T-cell (primary cell): Measurements from ENCODE around the gene ZNF883. TPM values are rescaled to one million over a fixed set of nuclear protein-coding genes. Genes with fewer than 3 reads are reported as not detected.
A peak's percentile ranks its signal among the peaks of the same experiment; 100 is the strongest.
"Not testable (repeated sequence)": the region's sequence is repeated elsewhere in the genome, so short reads cannot be mapped to it uniquely, and the experiment has no call there.

Experiments
- ATAC-seq, 4 experiments: fragments of 200-7000 bp in 3 of 4; fragments of 150-1000 bp in 1 of 4; cut with Tn5 transposase; replicated peaks in 1 of 4; 1 replicate in 3 of 4; 2 replicates in 1 of 4; pipeline ENCODE4 v1.10.0; 2021; ENCODE audit warnings: moderate library complexity in 3 of 4, mild to moderate bottlenecking in 2 of 4, moderate number of reproducible peaks in 1 of 4
- CTCF ChIA-PET, 2 donors: fragments of 300-600 bp; sonication (Branson Sonifier 250); formaldehyde crosslinking; loops; one replicate each; lab custom pipeline; 2022; ENCODE audit warnings: antibody characterized with exemption in 2 of 2; lab: Charles Lee
- POLR2A ChIA-PET, 2 donors: fragments of 300-600 bp; sonication (Branson Sonifier 250); formaldehyde crosslinking; loops; one replicate each; lab custom pipeline; 2022; ENCODE audit warnings: antibody characterized with exemption in 2 of 2; lab: Charles Lee
- DNase-seq, 35 experiments: peaks; one replicate each; pipeline versions ENCODE4 v3.0.0 to v3.0.0-alpha.2; 2013 to 2023
- H3K27ac ChIP-seq: one replicate; pipeline ENCODE4 v1.5.1; 2013; ENCODE audit warnings: low read length
- H3K27me3 ChIP-seq, 2 experiments: replicated peaks in 1 of 2; 1 replicate in 1 of 2; 2 replicates in 1 of 2; pipeline versions ENCODE4 v1.6.1 to v1.7.0; 2013; ENCODE audit warnings: low read length in 1 of 2, mixed read lengths in 1 of 2; ENCODE audit not compliant: control insufficient read depth in 2 of 2, insufficient read depth in 2 of 2; ENCODE audit errors: extremely low read depth in 1 of 2
- H3K36me3 ChIP-seq, 2 donors: 1 replicate in 1 of 2; 2 replicates in 1 of 2; pipeline versions ENCODE4 v1.6.1 to v1.7.0; 2013; ENCODE audit warnings: low read length in 1 of 2; ENCODE audit not compliant: control insufficient read depth in 2 of 2, insufficient read depth in 1 of 2; ENCODE audit errors: extremely low read depth in 1 of 2
- H3K4me1 ChIP-seq, 2 experiments: 1 replicate in 1 of 2; 2 replicates in 1 of 2; pipeline versions ENCODE4 v1.6.1 to v1.7.0; 2013; ENCODE audit warnings: low read length in 2 of 2, mixed read lengths in 1 of 2; ENCODE audit not compliant: insufficient read depth in 2 of 2, control insufficient read depth in 1 of 2; ENCODE audit errors: extremely low read depth in 1 of 2
- H3K4me3 ChIP-seq, 2 donors: 1 replicate in 1 of 2; 2 replicates in 1 of 2; pipeline versions ENCODE4 v1.5.1 to v1.7.0; 2013; ENCODE audit warnings: mild to moderate bottlenecking in 2 of 2, low read length in 1 of 2, moderate library complexity in 1 of 2; ENCODE audit not compliant: control insufficient read depth in 1 of 2; ENCODE audit errors: extremely low read depth in 1 of 2
- H3K9me3 ChIP-seq: 2 replicates; pipeline ENCODE4 v1.7.0; 2013
- H3K27ac Mint-ChIP-seq, 2 donors: one replicate each; pipeline ENCODE4 v1.8.0; 2020 to 2021; ENCODE audit warnings: mild to moderate bottlenecking in 2 of 2, mixed read lengths in 2 of 2
- H3K27me3 Mint-ChIP-seq, 2 donors: one replicate each; pipeline ENCODE4 v1.8.0; 2021 to 2022; ENCODE audit warnings: mixed read lengths in 2 of 2
- H3K36me3 Mint-ChIP-seq: one replicate; pipeline ENCODE4 v1.8.0; 2021; ENCODE audit warnings: mixed read lengths
- H3K4me1 Mint-ChIP-seq, 3 donors: one replicate each; pipeline ENCODE4 v1.8.0; 2020 to 2022; ENCODE audit warnings: mixed read lengths in 3 of 3, mild to moderate bottlenecking in 1 of 3
- H3K4me3 Mint-ChIP-seq, 3 donors: one replicate each; pipeline ENCODE4 v1.8.0; 2020 to 2022; ENCODE audit warnings: mild to moderate bottlenecking in 3 of 3, mixed read lengths in 3 of 3, moderate library complexity in 3 of 3
- H3K9me3 Mint-ChIP-seq, 3 donors: one replicate each; pipeline ENCODE4 v1.8.0; 2020 to 2022; ENCODE audit warnings: mixed read lengths in 3 of 3
- WGBS: methylation state at CpG from one replicate; pipeline ENCODE4 v1.1.5; 2013; ENCODE audit warnings: missing lambda C conversion rate; ENCODE audit not compliant: insufficient coverage; 5-methylcytosine and 5-hydroxymethylcytosine counted together
- total RNA-seq, 35 experiments: library from RNA in 6 of 35; stranded (reverse) in 6 of 35; fragments of 120-200 nt in 1 of 35; gene quantifications; one replicate each; pipeline versions ENCODE4 v1.2.1 to v1.2.4 and lab custom pipeline; 2013 to 2026

The ZNF883 gene
- total RNA-seq = 1 to 10 TPM in 2 of 5 donors, under 1 TPM in 2, not detected in 1; 0.73 to 1.4 (median 0.96) TPM
- total RNA-seq (2013) = 1.7 TPM
- 0.05 to 1.7 (median 0.56) reads per million in 29 experiments for total RNA-seq (lab: John Stamatoyannopoulos, UW)

DNA sequence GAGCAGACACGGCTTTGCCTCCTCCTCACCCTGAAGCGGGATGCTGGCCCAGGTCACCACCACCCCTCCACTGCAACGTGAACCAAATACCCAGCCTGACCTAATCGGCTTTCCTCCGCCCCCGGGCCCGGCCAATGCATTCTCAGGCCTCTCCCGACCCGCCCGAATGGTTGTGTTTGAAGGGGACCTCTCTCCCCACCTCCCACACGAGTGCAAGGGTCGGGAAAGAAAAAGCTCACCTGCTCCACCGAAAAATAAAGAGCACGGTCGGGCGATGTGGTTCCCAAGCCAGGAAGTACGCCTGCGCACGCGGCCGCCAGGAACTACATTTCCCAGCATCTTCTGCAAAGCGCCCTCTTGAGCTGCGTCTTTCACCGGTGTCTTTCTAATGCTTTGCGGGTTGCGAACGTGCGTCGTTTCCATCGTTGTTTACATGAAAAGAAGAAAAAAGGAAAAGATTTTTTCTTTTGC, at the start of gene ZNF883:
Gene ZNF883 (minus strand): TSS at position 282 of the 471 bp plus-strand sequence.
- POLR2A ChIA-PET = no interaction called here
- DNase-seq (peak in 33 of 35 experiments; percentile 0 to 50 (median 18)), ATAC-seq (peak; percentile 48 to 75 (median 58))
- peaks cover 0 to 6% (median 5%) of the 10 kb centered on the region in 3 donors for H3K4me1 Mint-ChIP-seq
- H3K27ac Mint-ChIP-seq = peak within 1 kb of the TSS in 1 of 2 donors; percentile 48
- H3K27me3 Mint-ChIP-seq = peaks cover 22 to 28% of the 10 kb centered on the region in 2 donors
- CTCF ChIA-PET = no interaction called here
- Histone ChIP-seq H3K27me3 (peaks cover 0 to 6% of the 10 kb centered on the region in 2 experiments), H3K27ac (no peak within 1 kb of the TSS), H3K4me1 (peaks cover 0 to 6% of the 10 kb centered on the region in 2 experiments), H3K4me3 (peak within 1 kb of the TSS; percentile 28 to 41), H3K36me3 (no peaks in the 10 kb centered on the region), H3K9me3 (no peaks in the 10 kb centered on the region)
- peaks cover 11% of the 10 kb centered on the region for H3K36me3 Mint-ChIP-seq
- 16% methylated on average over 14 of the region's 30 CpGs for WGBS
- peak within 1 kb of the TSS; percentile 65 to 74 (median 73) for H3K4me3 Mint-ChIP-seq
- peaks cover 13 to 42% (median 17%) of the 10 kb centered on the region in 3 donors for H3K9me3 Mint-ChIP-seq

DNA sequence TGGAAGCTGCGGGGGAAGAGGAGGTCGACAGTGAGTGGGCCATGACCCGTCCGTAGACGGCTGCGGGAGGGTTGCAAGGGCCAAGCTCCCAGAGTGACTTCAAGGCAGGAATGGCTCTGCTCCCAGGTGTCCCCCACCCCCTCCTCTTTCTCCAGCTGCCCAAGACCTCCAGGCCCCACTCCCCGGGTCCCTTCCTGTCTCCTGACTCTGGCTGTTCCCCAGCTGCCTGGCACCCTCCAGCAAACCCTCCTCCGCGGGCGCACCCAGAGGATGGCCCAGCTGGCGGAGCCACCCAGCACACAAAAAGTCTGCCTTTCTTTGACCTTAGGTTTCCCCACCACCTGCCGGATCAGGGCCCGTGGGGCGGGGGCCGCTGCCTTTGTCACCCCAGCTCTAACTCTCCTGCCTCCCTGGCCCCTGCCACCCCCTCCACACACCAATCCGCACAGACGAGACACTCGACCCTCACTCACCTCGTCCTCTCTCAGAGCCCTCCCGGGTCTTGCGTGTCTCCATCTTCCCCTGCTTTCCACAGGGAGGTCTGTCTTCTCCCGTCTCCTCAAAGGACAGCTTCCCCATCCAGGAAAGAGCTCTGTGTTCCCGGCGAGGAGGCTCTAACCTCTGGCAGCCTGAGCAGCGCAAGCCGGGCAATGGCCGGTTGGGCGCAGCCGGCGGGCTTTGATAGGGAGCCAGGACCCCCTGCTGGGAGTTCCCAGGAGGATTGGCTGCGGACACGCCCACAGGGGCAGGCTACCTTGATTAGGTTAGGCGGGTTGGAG, 49.3 kb upstream of the ZNF883 start:
- H3K9me3 ChIP-seq, H3K27ac ChIP-seq, H3K36me3 ChIP-seq, CTCF ChIA-PET, H3K4me1 Mint-ChIP-seq, H3K4me1 ChIP-seq, ATAC-seq, POLR2A ChIA-PET, H3K9me3 Mint-ChIP-seq, H3K36me3 Mint-ChIP-seq, H3K27ac Mint-ChIP-seq, H3K4me3 Mint-ChIP-seq: not testable (repeated sequence)
- peaks cover 12 to 13% of the 10 kb centered on the region in 2 donors for H3K27me3 Mint-ChIP-seq
- WGBS = 25% methylated on average over 12 of the region's 33 CpGs
- peak in 4 of 35 experiments; percentile 12 to 38 (median 23) for DNase-seq
- peak overlapping the region in 1 of 2 donors; percentile 44 for H3K4me3 ChIP-seq
- H3K27me3 ChIP-seq = peaks cover 3 to 42% of the 10 kb centered on the region in 2 experiments

DNA sequence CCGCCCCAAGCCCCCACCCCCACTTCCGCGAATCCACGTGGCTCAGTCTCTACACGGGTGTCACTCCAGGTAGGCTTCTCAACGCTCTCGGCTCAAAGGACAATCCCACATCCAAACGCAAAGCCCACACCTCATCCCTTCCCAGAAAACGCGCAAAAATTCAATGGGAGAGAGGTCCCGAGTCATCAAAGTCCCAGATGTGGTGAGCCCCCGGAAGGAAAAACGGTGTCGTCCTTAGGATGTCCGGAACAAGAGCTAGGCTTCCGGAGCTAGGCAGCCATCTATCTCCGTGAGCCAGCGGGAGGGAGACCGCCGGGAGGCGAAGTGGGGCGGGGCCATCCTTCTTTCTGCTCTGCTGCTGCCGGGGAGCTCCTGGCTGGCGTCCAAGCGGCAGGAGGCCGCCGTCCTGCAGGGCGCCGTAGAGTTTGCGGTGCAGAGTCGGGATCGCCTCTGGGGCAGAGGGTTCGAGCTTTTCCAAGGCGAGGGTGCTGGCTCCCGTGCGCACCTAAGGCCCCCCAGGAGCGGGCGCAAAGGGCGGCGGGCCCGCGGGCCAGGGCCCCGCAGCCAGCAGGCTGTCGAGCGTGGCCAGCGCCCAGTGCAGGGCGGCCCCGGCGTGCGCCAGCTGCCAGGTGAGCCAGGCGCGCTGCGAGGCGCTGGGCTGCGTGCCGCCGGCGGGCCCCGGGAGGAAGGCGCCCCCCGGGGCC, 47.7 kb upstream of the ZNF883 start:
- Mint-ChIP-seq H3K27me3 (peaks cover 12 to 13% of the 10 kb centered on the region in 2 donors), H3K4me3 (peak overlapping the region in 1 of 3 donors; percentile 33)
- ATAC-seq, H3K9me3 ChIP-seq, H3K36me3 ChIP-seq, H3K27ac Mint-ChIP-seq, H3K36me3 Mint-ChIP-seq, H3K9me3 Mint-ChIP-seq, POLR2A ChIA-PET, H3K4me1 Mint-ChIP-seq, H3K27ac ChIP-seq, CTCF ChIA-PET: not testable (repeated sequence)
- Histone ChIP-seq H3K27me3 (peaks cover 3 to 46% of the 10 kb centered on the region in 2 experiments), H3K4me3 (peak overlapping the region in 1 of 2 donors; percentile 50), H3K4me1 (peaks cover 0 to 13% of the 10 kb centered on the region in 2 experiments)
- 16% methylated on average over 22 of the region's 61 CpGs for WGBS
- DNase-seq = peak in 4 of 35 experiments; percentile 4 to 16 (median 9)

DNA sequence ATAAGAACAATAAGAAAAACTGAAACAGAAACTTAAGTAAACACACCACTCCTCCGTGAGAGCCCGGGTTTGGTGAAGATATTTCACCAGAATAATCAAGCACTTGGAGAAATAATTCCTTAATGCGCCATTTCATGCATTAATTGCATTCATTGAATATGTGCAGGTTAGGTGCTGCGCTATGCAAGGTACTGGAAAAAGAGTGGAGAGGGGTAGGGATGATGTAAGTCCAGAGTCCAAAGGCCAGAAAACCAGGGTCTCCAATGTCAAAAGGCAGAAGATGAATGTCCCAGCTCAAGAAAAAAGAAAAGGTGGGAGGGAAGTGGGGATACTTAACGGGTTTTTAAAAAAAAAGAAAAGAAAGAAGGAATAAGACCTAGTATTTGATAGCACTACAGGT, 45.2 kb upstream of the ZNF883 start:
- no peaks in the 10 kb centered on the region for H3K36me3 Mint-ChIP-seq
- Histone ChIP-seq H3K27me3 (peaks cover 0 to 35% of the 10 kb centered on the region in 2 experiments), H3K27ac (peak overlapping the region; percentile 49), H3K9me3 (peaks cover 11% of the 10 kb centered on the region), H3K4me1 (peaks cover 0 to 13% of the 10 kb centered on the region in 2 experiments), H3K4me3 (peak overlapping the region; percentile 68 to 83), H3K36me3 (no peaks in the 10 kb centered on the region)
- peaks cover 12 to 13% of the 10 kb centered on the region in 2 donors for H3K27me3 Mint-ChIP-seq
- ATAC-seq = no peak
- H3K4me1 Mint-ChIP-seq = no peaks in the 10 kb centered on the region
- 70% methylated on average over 1 of the region's 5 CpGs for WGBS
- H3K9me3 Mint-ChIP-seq = peaks cover 0 to 8% (median 8%) of the 10 kb centered on the region in 3 donors
- no peak overlapping the region for H3K27ac Mint-ChIP-seq
- H3K4me3 Mint-ChIP-seq = no peak overlapping the region
- DNase-seq = no peak
- ChIA-PET CTCF (no interaction called here), POLR2A (no interaction called here)

DNA sequence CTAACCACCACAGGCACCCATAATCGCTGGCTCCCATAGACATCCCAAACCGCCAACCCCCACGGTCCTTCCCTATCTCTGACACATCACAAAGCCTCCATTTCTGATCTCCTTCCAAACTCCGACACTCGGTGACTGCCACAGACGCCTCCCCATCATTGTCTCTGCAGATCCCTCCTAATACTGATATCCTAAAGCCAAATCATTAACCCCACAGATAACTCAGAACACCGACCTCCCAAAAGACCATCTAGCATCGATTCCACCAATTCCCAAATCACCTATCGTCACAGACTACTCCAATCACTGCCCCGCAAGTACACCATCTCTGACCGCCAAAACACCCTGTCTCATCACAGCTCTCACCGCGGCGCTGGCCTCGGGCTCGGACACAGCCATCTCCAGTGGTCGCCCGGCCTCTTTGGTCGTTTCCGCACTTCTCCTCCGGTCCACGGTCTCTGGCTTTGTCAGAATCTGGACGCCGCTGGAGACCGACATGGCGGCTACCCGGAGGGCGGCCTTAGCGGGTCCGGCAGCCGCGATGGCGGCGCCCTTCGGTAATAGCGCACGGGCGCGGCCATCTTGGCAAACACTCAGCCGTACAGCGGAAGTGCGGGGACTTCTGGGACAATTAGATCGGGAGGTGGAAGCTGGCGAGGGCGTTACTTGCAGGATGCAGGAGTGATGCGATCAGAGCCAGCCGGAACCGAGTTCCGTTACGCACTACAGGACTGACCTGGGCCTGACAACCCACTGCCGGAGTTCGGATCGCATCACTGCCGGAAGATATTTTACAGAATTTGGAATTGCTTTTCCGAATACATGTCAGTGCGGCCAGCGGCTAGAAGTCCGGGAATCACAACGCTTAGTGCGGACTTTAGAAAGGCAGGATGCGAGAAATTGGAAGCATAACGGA, 44.5 kb upstream of the ZNF883 start, which contains the start of gene ZFP37:
Gene ZFP37 (minus strand): TSS at position 534 of the 916 bp plus-strand sequence. CDS start 36 bp downstream, at position 498.
- peaks cover 0 to 28% of the 10 kb centered on the region in 2 experiments for H3K27me3 ChIP-seq
- WGBS = 10% methylated on average over 54 of the region's 62 CpGs

More for the DNA sequence above, 44.5 kb upstream of the ZNF883 start, which contains the start of gene ZFP37:
- Mint-ChIP-seq H3K27me3 (peaks cover 12 to 13% of the 10 kb centered on the region in 2 donors), H3K4me3 (no peak within 1 kb of the TSS), H3K9me3 (peaks cover 0 to 8% (median 8%) of the 10 kb centered on the region in 3 donors), H3K36me3 (no peaks in the 10 kb centered on the region), H3K4me1 (no peaks in the 10 kb centered on the region), H3K27ac (no peak within 1 kb of the TSS)
- H3K36me3 ChIP-seq = no peaks in the 10 kb centered on the region
- ATAC-seq (peak; percentile 93 to 98 (median 96)), DNase-seq (peak; percentile 12 to 83 (median 54))
- POLR2A ChIA-PET = no interaction called here
- CTCF ChIA-PET = no interaction called here
- peaks cover 11% of the 10 kb centered on the region for H3K9me3 ChIP-seq
- H3K27ac ChIP-seq = peak within 1 kb of the TSS; percentile 49
- peak within 1 kb of the TSS; percentile 68 to 83 for H3K4me3 ChIP-seq
- H3K4me1 ChIP-seq = peaks cover 0 to 13% of the 10 kb centered on the region in 2 experiments
